ENCODE measurements around the gene NBEAL2. TPM values are rescaled to one million over a fixed set of nuclear protein-coding genes. Genes with fewer than 3 reads are reported as not detected.

The NBEAL2 gene
- total and polyA plus RNA-seq, 10 of the 15 experiments (the other 5 are each of a cell fraction or from before 2014, with no cell fraction given) = 0.07 to 127 (median 29.4) TPM

DNA sequence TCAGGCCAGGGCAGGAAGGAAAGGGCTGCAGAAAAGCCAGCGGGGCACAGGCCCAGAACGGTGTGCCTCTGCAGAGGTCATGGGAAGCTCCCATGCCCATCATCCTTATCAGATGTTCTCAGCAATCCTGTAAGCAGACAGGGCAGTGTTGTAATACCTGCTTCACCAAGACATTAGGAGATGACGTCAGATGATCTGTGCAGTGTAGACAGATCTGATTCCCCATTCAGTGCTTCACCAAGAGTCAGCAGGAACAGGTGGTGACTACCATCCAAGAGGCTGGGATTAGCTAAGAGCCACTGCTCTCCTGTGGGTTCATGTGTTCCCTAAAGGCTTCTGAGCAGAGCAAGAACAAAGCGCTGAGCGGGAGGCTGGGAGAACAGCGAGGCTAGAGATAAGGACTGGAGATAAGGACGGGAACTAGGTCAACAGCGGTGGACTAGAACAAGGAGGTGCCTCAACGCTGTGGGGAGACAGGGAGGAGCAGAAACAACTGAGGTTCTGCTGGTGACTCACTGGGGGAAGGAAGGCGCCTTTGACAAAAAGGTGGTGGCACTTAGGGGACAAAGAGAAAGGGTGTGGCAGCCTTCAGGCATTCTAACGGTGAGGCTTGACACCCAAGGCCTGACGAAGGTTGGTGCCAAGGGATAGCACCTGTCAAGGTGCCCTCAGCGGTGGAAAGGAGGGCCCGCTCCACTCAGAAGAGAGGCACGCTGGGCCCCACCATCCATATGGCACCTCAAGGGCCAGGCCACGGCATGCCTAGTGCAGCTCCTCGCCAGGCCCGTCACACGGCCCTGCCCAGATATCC lies 31.3 kb upstream of the NBEAL2 start:
- H3K9ac ChIP-seq (ENCODE audit: control insufficient read depth, insufficient read depth, low read length) = no peak overlapping the region; the same call in 1 of the 2 replicates
- ChIA-PET RAD21 (ENCODE audit: unreplicated experiment) (interaction anchor here (0.6 to 3.2 kb wide), 7 partner anchors 8 to 31 kb away, joined by 3 to 21 read pairs (median 5); partner anchors contain the start of gene NBEAL2), POLR2A (interaction anchor here (3.5 to 10.1 kb wide), 2 partner anchors 11 to 17 kb away, joined by 21 to 163 read pairs; no protein-coding TSS in a partner anchor), SMC1A (ENCODE audit: uncharacterized antibody, unreplicated experiment) (interaction anchor here (0.6 to 17.2 kb wide), 7 partner anchors 8 to 280 kb away, joined by 3 to 298 read pairs (median 5); no protein-coding TSS in a partner anchor), CTCF (interaction anchor here (1.2 to 4.5 kb wide), 6 partner anchors 8 to 50 kb away, joined by 3 to 27 read pairs (median 6); no protein-coding TSS in a partner anchor)
- H3K27me3 ChIP-seq (replicated peaks in 1 of 2; ENCODE audit: control insufficient read depth in 2 of 2, insufficient read depth in 2 of 2, low read length in 1 of 2) = no peaks in the 10 kb centered on the region
- in situ Hi-C loops (cut with MboI) = no loop called here
- FAIRE-seq (no peak), DNase-seq (ENCODE audit: low read depth, low spot score) (no peak), ATAC-seq (no peak)
- peaks cover 19 to 31% of the 10 kb centered on the region in 2 experiments for H3K36me3 ChIP-seq (ENCODE audit: control insufficient read depth in 2 of 2, insufficient read depth in 2 of 2, low read length in 1 of 2)
- H3K27ac ChIP-seq (ENCODE audit: control insufficient read depth, insufficient read depth) = peak overlapping the region; percentile 73
- no peak overlapping the region for H3K4me3 ChIP-seq
- BruUV-seq (replicated peaks) = no TSS peak
- peaks cover 6% of the 10 kb centered on the region; the same call in 1 of the 2 replicates for H4K20me1 ChIP-seq (ENCODE audit: control insufficient read depth, insufficient read depth)
- H3K9me3 ChIP-seq (replicated peaks; ENCODE audit: control insufficient read depth, insufficient read depth, low read length) = no peaks in the 10 kb centered on the region; the same call in 2 of the 3 replicates
- TF ChIP-seq EP300 (IDR thresholded peaks at IDR 0.05; ENCODE audit: borderline replicate concordance in 1 of 2, control insufficient read depth in 1 of 2, low read depth in 2 of 2, low read length in 2 of 2) (no peak), BHLHE40 (IDR thresholded peaks at IDR 0.05; ENCODE audit: borderline replicate concordance in 1 of 2, low read depth in 2 of 2, low read length in 1 of 2) (0 out of 4 replicates have a peak, but pooled peaks of 1 of the 2 experiments have one; percentile 2), TCF7 (IDR thresholded peaks at IDR 0.05; ENCODE audit: borderline replicate concordance) (no peak), SMARCA5 (IDR thresholded peaks at IDR 0.05) (no peak), KLF5 (IDR thresholded peaks at IDR 0.05; ENCODE audit: partially characterized antibody) (no peak), ATF7 (IDR thresholded peaks at IDR 0.05; ENCODE audit: low read depth) (peak; percentile 40; the same call in 1 of the 2 replicates), PML (IDR thresholded peaks at IDR 0.05; ENCODE audit: low read length) (no peak), LARP7 (IDR thresholded peaks at IDR 0.05) (0 out of 2 replicates have a peak, but pooled peaks have one; percentile 28), MYB (IDR thresholded peaks at IDR 0.05; ENCODE audit: borderline replicate concordance, low read depth, low read length) (no peak), DPF2 (IDR thresholded peaks at IDR 0.05) (0 out of 2 replicates have a peak, but pooled peaks have one; percentile 9), SIN3A (IDR thresholded peaks at IDR 0.05; ENCODE audit: low read depth, low read length) (no peak), NBN (IDR thresholded peaks at IDR 0.05) (no peak), IKZF2 (IDR thresholded peaks at IDR 0.05) (no peak), SUPT20H (IDR thresholded peaks at IDR 0.05; ENCODE audit: borderline replicate concordance, control insufficient read depth, low read depth, low read length) (no peak), RUNX3 (IDR thresholded peaks at IDR 0.05; ENCODE audit: low read length) (no peak), BACH1 (IDR thresholded peaks at IDR 0.05; ENCODE audit: borderline replicate concordance) (no peak), GABPA (IDR thresholded peaks at IDR 0.05; ENCODE audit: low read depth) (no peak), EED (IDR thresholded peaks at IDR 0.05; ENCODE audit: low read depth) (no peak)
- TF ChIP-seq, protein P1, sequence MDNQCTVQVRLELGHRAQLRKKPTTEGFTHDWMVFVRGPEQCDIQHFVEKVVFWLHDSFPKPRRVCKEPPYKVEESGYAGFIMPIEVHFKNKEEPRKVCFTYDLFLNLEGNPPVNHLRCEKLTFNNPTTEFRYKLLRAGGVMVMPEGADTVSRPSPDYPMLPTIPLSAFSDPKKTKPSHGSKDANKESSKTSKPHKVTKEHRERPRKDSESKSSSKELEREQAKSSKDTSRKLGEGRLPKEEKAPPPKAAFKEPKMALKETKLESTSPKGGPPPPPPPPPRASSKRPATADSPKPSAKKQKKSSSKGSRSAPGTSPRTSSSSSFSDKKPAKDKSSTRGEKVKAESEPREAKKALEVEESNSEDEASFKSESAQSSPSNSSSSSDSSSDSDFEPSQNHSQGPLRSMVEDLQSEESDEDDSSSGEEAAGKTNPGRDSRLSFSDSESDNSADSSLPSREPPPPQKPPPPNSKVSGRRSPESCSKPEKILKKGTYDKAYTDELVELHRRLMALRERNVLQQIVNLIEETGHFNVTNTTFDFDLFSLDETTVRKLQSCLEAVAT (IDR thresholded peaks at IDR 0.05) = 0 out of 2 replicates have a peak, but pooled peaks have one; percentile 27
- TF ChIP-seq, protein P2, sequence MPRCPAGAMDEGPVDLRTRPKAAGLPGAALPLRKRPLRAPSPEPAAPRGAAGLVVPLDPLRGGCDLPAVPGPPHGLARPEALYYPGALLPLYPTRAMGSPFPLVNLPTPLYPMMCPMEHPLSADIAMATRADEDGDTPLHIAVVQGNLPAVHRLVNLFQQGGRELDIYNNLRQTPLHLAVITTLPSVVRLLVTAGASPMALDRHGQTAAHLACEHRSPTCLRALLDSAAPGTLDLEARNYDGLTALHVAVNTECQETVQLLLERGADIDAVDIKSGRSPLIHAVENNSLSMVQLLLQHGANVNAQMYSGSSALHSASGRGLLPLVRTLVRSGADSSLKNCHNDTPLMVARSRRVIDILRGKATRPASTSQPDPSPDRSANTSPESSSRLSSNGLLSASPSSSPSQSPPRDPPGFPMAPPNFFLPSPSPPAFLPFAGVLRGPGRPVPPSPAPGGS (IDR thresholded peaks at IDR 0.05; ENCODE audit: borderline replicate concordance, insufficient read depth, low read depth, low read length, poor library complexity, severe bottlenecking) = no peak
- TF ChIP-seq, protein P3, sequence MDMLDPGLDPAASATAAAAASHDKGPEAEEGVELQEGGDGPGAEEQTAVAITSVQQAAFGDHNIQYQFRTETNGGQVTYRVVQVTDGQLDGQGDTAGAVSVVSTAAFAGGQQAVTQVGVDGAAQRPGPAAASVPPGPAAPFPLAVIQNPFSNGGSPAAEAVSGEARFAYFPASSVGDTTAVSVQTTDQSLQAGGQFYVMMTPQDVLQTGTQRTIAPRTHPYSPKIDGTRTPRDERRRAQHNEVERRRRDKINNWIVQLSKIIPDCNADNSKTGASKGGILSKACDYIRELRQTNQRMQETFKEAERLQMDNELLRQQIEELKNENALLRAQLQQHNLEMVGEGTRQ (IDR thresholded peaks at IDR 0.05; ENCODE audit: borderline replicate concordance, low read depth, low read length) = no peak
- intact Hi-C loops (cut with micrococcal nuclease; ENCODE audit: unreplicated experiment) = no loop called here
- peaks cover 45% of the 10 kb centered on the region for H3K4me1 ChIP-seq (ENCODE audit: control insufficient read depth, insufficient read depth, low read length)
- WGBS (ENCODE audit: insufficient coverage, insufficient replicate concordance, low lambda C conversion rate, missing lambda C conversion rate) = 69% methylated on average over 19 of the region's 19 CpGs
- no peak overlapping the region for H2AFZ ChIP-seq (ENCODE audit: control insufficient read depth, low read depth, low read length)
- H3K79me2 ChIP-seq (ENCODE audit: control insufficient read depth, insufficient read depth, low read length) = peaks cover 95% of the 10 kb centered on the region
- H3K4me2 ChIP-seq (ENCODE audit: control insufficient read depth, insufficient read depth) = peak overlapping the region; percentile 89; the same call in 1 of the 2 replicates

Data from GM12878 (cell line).